ENCODE data around the gene ARMC9.
A peak's percentile ranks its signal among the peaks of the same experiment; 100 is the strongest.

DNA sequence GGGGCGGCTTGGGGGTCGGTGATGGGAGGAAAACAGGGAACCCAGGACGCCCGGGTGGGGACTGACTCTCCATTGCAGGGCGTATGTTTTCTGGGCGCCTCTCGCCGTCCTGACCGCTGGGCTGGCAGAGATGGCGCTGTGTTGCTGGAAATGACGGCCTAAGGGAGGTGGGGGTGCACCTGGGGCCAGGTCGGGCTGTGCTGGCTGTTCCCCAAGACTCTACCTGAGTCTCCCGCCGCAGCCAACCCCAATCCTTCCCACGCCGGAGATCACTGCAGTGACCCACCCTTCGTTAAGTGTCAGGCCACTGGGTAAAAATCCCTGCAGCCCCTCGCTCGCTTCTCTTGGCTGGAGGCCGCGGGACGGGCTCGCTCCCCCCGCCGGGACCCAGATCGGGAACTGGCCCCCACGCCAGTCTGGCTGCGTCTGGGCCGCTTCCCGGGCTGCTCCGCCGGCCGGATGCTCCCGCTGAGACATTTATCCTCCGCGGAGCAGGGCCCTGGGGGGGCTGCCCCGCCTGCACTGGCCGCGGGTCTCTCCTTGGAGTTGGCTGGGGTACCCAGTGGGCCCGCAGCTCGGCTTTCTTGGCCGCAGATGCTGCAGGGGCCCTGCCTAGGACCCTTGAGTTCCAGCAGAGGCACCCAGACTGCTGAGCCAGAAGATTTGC, 7.8 kb upstream of the ARMC9 start:
- TF ChIP-seq, protein P1, sequence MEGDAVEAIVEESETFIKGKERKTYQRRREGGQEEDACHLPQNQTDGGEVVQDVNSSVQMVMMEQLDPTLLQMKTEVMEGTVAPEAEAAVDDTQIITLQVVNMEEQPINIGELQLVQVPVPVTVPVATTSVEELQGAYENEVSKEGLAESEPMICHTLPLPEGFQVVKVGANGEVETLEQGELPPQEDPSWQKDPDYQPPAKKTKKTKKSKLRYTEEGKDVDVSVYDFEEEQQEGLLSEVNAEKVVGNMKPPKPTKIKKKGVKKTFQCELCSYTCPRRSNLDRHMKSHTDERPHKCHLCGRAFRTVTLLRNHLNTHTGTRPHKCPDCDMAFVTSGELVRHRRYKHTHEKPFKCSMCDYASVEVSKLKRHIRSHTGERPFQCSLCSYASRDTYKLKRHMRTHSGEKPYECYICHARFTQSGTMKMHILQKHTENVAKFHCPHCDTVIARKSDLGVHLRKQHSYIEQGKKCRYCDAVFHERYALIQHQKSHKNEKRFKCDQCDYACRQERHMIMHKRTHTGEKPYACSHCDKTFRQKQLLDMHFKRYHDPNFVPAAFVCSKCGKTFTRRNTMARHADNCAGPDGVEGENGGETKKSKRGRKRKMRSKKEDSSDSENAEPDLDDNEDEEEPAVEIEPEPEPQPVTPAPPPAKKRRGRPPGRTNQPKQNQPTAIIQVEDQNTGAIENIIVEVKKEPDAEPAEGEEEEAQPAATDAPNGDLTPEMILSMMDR (IDR thresholded peaks at IDR 0.05), result peak in 4 of 7 experiments; percentile 2 to 20 (median 13)
- TF ChIP-seq POLR2A (IDR thresholded peaks at IDR 0.05), result peak in 2 of 3 donors; percentile 19 to 28

All from body of pancreas (tissue), 4 donors.